NCI-H2196 treated with DMSO at 0.1 percent for 48 hours (cell line): Measurements from ENCODE around the gene NUP98.
"Not testable (repeated sequence)": the region's sequence is repeated elsewhere in the genome, so short reads cannot be mapped to it uniquely, and the experiment has no call there.

Source experiments
- DNase-seq: peaks from one replicate; lab custom pipeline; 2025; ENCODE audit not compliant: unreplicated experiment; lab: John Stamatoyannopoulos, UW

Gene NUP98

DNA sequence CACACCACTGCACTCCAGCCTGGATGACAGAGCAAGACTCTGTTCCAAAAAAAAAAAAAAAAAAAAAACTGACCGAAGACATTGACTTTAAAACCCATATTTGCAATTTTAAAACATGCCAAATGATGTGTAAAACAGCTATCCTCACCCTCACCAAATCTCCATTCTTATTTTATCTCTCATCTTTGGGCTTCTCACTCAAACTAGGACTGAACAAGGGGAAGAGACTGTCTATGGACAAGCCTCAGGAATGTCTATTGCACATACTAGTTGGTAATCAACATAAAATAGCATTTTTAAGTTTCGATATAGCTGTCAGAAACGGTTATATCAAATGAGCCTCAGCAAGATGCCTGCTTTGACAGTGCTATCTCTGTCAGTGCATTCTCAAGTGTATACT lies 118.3 kb downstream of the NUP98 start:
- no peak for DNase-seq

DNA sequence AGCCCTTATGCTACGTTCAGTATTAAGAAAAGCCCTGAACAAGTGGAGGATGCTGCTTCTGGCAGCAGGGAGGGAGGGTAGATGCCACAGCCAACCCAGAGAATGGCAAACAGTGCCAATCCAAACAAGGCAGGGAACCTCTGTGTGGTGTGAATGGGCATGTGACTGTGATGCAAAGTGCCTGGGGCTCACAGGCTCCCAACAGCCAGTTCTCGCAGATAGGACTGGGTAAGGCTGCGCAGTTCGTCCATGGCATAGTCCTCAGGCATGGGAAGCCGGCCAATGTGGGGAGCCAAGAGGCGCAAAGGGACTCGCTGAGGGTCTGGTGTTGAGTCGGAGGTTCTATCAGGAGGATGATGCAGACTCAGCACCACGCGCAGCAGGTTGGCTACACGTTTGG lies 121.4 kb downstream of the NUP98 start:
- DNase-seq = no peak

DNA sequence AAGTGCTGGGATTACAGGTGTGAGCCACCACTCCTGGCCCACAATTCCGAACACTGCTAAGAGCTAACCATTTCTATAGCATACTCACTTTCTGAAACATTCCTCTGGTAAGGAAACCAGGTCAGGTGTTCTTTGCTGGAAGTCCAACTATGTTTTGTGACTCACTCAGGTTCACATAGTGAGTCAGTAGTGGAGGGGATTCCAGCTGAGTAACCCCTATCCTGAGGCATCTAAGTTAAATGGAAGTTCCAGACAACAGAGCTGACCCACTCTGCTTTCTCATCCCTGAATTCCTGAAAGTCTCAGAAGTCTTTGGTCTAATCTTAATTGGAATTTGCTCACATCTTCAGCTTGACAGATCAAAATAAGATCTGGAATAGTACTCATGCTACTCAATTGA lies 123.2 kb downstream of the NUP98 start:
- DNase-seq = no peak

DNA sequence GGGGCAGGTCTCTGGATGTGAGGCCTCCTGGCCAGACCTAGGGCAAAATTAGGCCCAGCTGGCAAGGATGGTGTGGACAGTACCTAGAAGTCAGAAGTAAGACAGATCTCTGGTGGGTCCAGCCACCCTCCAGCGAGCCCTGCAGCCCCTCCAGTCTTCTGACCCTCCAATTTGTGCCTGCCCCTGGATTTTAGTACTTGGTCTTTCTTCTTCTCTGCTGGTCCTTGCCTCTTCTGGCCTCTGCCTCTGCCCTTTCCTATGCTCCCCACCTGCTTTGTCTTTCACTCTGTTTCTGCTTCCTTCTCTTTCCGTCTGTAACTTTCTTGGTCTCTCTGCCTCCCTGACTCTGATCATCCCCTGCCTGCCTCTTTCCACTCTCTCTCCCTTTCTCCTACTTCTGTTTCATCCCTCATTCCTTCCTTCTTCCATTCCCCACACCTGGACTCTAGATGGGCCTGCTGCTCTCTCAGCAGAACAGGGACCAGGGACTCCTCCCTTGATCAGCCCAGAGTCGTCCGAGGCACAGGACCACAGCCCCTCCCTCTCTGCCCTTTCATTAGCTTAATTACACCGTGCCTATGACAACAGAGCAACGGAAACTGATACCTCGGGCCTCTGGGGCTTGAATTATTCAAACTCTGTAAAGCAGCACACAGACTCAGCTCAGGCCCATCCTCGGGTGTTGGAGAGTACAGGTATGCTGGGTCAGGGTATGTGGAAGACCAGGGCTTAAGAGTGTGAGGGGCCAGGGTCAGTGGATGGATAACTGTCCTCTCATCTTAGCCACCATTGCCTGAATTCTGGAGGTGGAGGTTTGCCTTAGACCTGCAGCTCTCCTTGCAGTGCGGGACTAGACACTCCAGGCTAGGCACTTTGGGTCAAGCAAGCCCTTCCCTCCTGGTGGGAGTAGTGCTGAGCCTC lies 125.8 kb downstream of the NUP98 start, which contains the start of gene CHRNA10:
CHRNA10 (minus strand) TSS at position 51 of the 921 bp plus-strand sequence. CDS start 72 bp downstream, outside the sequence.
- no peak for DNase-seq

DNA sequence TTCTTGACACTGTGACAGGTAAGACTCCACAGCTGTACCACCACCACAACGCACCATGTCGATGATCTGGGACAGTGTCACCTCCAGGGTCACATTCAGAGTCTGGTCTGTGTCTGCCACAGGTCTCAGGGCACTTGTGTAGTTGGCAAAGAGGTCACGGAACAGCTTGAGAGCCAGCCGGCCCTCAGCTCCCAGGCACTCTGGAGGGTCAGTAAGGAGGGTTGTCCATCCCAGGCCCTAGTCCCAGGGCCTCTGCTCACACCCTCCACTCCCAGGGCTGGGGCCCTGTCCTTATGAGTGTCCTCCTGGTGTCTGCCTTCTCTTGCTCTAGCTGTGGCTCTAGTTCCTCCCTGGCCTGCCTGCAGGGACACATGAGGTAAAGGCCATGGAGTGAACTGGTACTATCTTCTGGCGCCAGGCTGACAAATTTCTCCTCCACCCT lies 127.6 kb downstream of the NUP98 start:
- no peak for DNase-seq

DNA sequence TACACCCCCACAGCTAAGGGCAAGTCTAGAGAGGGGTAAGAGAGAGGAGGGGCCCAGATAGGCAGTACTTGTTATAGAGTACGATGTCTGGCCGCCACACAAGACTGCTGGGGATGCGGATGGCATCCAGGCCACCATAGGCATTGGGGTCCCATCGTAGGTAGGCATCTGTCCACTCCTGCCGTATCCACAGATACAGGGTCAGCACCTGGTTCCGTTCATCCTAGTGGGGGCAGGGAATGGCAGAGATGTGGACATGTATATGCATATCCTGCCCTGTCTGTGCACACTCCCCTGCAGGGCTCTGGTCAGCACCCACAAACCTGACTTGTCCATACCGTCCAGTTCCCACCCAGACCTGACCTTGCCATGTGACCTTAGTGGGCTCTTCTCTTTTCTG lies 128.2 kb downstream of the NUP98 start:
- DNase-seq = no peak

DNA sequence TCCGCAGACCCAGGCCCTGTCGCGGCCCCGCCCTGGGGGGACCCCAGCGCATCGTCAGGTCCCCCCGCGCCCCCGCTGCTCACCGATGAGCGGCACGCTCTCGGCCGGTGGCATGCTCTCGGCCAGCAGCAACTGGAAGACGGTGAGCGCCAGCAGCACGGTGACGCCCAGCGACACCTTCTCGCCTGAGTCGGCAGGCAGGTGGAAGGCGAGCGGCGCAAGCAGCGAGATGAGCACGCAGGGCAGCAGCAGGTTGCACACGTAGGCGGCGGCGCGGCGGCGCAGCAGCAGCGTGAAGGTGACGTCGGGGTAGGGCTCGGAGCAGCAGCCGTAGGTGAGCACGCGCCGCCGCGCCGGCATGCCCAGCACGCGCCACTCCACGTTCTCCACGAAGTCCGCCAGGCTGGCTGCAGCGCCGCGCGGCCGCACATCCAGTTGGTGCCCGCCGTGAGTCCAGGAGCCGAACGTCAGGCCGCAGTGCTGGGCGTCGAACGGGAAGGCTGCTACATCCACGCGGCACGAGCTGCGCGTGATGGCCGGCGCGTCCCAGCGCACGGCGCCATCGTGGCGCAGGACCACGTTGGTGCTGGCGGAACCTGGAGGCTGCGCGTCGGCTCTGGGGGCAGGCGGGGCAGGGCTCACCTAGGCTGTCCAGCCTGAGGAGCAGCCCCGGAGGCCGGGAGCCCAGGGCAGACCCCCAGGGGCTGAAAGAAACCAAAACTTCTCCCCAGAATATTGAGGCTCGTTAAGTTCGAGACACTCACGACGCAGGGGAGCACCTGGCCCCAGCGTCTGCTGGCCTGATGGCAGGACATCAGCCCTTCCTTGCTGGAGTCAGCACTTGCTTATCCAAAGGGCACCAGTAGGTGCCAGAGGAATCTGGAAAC lies 130.0 kb downstream of the NUP98 start:
- no peak for DNase-seq

DNA sequence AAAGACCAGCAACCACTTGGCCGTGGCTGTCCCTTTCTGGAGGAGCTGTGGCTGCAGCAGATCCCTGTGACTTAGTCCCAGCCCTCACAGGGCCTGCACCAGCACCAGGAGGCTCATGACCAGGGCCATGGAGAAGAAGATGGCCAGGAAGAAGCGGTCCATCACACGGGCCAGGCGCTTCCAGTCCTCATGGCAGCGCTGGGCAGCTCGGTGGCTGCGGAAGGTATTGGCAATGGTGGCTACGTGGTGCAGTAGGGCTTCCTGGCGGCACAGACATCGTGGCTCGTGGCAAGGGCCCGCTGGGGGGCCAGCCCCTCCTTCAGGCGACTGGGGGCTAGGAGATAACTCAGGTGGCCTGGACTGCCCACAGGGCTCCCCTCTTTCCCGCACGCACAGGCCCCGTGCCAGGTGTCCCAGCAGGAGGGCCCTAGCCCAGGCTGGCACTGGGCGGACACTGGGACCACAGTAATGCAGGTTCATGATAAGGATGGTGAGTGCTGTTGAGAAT lies 131.3 kb downstream of the NUP98 start:
- no peak for DNase-seq

DNA sequence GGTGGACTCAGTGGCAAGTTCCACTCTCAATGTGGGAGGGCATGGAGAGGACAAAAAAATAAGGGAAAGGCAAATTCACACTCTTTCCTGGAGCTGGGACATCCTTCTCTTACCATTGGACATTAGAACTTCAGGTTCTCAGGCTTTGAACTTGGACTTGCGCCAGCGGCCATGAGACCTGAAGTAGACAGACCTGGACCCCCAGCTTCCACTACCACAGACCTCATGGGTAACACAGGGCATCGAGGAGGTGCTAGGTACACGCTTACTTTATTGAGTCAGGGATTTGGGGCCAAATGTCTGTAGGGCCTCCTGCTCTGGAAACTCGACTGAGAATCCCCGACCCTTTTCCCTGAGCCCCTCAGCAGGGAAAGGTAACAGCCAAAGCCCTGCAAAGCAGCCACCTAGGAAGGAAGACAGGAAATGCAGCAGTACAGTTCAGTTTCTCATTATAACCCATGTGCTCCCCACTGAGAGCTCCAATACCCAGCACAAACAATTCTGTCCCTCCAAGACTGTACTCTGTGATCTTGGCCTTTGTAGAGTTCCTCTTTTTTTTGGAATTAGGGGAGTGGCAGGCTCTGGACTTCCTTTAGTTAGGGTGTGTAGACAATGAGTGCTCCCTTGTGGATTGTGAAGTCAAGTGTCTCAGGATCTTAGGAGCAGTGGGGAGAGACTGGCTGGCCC lies 131.9 kb downstream of the NUP98 start:
- DNase-seq = no peak

DNA sequence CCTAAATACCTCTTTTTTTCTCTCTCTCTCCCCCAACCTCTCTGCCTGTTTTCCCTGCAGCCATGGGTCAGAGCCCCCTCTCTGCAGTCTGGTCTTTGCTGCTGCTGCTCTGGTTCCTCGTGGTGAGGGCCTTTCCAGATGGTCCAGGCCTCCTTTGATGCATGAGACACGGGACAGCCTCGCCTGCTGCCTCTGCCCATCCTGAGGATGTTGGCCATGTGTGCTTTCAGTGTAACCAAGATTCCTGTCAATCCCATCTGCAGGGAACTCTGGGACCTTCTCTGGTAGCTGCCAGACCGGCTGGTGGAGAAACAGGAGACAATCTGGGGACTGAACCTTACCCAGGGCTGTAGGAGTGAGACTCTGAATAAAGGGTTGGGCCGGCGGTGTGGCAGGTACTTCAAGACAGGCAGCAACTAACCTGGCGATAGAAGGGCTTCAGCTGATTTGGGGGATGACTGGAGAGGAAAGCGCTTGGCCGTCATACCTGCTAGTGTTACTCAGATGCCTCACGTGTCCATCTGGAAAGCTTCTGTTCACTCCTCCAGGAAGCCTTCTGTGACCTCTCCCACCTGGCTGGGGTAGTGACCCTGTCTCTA lies 133.2 kb downstream of the NUP98 start:
- DNase-seq = no peak

DNA sequence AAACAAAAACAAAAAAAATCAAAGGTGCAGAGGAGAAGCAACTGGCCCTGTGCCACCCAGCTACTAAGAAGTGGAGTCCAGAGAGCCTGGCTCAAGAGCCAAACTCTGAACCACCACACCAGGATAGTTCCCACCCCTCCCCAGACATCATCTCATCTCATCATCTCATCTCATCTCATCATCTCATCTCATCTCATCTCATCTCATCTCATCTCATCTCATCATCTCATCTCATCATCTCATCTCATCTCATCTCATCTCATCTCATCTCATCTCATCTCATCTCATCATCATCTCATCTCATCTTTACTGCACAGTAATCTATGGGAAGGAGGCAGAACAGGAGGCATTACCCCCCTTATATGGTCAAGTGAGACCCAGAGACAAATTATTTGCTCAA lies 134.5 kb downstream of the NUP98 start:
- no peak for DNase-seq

DNA sequence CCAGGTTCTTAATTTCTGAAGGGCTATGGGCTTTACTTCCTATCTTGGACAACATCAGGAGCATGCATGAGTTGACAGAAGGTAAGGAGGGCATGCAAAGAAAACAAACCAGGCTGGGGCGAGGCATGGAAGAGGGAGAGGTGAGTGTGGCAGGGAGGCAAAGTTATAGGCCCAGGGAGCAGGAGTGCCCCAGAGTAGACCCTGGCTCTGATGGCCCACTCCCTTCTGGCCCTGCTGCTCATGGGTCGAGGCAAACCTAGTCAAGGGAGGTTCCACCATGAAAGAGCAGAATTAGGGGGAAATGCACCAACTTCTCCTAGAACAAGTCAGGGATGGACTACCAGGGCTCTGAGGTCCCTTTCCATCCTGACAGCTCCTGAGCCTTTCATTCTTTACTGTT lies 136.4 kb downstream of the NUP98 start:
- DNase-seq = no peak

DNA sequence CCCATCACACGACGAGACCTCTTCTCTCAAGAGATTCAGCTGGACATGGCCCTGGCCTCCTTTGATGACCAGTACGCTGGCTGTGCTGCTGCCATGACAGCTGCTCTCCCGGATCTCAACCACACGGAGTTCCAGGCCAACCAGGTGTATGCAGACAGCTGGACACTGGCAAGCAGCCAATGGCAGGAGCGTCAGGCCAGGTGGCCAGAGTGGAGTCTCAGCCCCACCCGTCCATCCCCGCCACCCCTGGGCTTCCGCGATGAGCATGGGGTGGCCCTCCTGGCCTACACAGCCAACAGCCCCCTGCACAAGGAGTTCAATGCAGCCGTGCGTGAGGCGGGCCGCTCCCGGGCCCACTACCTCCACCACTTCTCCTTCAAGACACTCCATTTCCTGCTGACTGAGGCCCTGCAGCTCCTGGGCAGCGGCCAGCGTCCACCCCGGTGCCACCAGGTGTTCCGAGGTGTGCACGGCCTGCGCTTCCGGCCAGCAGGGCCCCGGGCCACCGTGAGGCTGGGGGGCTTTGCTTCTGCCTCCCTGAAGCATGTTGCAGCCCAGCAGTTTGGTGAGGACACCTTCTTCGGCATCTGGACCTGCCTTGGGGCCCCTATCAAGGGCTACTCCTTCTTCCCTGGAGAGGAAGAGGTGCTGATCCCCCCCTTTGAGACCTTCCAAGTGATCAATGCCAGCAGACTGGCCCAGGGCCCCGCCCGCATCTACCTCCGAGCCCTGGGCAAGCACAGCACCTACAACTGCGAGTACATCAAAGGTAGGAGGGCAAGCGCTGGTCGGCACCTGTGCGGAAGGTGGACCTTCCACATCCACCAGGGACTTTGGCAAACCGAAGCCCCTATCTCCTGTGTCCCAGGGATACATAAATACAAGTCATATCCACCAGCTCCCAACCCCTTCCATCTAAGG lies 137.5 kb downstream of the NUP98 start:
- DNase-seq = peak; percentile 35

DNA sequence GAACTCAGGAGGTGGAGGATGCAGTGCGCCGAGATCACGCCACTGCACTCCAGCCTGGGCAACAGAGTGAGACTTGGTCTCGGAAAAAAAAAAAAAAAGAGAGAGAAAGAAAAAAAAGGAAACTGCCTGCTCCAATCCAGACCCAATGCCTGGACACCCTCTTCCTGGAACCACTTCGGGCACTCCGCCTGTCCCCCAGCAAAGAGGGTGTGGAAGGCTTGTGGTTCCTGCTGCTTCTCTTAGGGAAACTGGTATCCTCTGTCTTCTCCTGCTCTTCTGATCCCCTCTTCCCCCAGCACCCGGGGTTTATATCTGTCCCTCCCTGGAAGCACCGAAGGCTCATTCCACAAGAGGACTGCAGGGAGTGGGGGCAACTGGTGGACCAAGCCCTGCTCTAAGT lies 139.1 kb downstream of the NUP98 start:
- no peak for DNase-seq

DNA sequence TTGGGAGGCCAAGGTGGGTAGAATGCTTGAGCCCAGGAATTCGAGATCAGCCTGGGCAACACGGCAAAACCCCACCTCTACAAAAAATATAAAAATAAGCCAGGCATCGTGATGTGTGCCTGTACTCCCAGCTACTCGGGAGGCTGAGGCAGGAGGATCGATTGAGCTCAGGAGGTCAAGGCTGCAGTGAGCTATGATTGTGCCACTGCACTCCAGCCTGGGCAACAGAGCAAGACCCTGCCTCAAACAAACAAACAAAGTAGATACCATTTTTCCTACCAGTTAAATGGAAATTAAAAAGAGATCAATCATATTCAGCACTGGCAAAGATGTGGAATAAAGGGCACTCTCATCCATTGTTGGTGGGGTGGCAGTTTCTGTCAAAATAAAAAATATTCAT lies 140.0 kb downstream of the NUP98 start:
- not testable (repeated sequence) for DNase-seq

DNA sequence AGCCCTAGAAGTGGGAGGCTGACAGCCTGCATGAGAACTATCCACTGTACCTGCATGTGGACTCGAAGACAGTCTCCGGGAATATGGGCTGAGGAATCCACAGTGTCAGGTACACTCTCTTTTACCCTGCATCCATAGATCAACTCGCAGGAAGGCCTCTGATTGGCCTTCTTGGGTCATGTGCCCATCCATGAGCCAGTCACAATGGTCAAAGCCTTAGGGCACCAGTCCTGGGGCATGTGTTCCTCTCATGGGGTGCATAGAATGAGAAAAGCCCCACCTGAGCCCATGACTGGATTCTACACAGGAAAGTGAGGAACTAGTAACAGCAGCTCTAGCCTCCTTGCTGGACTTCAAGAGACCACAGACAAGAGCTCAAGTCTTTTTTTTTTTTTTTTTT lies 141.8 kb downstream of the NUP98 start:
- DNase-seq = no peak

DNA sequence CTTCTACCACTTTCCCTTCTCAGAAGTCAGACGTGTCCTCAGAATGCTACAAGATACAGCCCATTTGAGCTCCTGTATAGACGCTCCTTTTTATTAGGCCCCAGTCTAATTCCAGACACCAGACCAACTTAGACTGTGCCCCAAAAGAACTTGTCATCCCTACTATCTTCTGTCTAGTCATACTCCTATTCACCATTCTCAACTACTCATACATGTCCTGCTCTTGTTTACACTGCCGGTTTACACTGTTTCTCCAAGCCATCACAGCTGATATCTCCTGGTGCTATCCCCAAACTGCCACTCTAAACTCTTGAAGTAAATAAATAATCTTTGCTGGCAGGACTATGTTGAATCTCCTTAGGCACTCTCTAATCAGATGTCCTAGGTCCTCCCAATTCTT lies 144.8 kb downstream of the NUP98 start:
- not testable (repeated sequence) for DNase-seq

DNA sequence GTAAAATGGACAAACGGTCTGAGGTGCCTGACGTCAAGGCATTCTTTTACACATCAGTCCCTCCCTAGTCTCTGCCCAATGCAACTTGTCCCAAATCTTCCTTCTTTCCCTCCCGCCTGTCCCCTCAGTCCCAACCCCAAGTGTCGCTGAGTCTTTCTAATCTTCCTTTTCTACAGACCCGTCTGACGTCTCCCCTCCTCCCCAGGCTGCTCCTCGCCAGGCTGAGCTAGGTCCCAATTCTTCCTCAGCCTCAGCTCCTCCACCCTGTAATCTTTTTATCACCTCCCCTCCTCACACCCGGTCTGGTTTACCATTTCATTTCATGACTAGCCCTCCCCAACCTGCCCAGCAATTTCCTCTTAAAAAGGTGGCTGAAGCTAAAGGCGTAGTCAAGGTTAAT lies 148.0 kb downstream of the NUP98 start:
- DNase-seq = not testable (repeated sequence)

DNA sequence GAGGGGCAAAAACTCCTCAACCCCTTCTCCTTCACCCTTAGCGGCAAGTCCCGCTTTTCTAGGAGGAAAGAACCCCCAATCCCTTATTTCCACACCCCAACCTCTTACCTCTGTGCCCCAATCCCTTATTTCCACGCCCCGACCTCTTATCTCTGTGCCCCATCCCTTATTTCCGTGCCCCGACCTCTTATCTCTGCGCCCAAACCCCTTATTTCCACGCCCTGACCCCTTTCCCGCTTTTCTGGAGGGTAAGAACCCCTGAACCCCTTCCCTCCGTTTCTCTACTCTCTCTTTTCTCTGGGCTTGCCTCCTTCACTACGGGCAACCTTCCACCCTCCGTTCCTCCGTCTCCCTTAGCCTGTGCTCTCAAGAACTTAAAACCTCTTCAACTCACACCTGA lies 148.5 kb downstream of the NUP98 start:
- DNase-seq = not testable (repeated sequence)

DNA sequence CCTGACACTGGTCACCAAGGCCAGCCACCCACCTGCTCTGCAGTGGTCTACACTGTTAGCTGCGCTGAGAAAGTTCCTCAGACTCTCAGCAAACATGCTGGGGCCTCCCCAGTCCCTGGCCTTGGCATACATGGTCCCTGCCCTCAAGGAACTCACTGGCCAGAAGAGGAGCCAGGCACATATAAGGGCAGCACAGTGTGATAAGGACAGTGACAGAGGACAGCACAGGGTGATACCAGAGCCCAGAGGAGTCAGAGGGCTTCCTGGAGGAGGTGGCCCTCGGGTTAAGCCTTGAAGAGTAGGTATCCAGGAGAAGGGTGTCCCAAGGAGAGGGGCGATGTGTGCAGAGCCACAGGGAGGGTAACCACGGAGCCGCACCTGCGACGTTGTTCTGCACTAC lies 151.8 kb downstream of the NUP98 start:
- DNase-seq = no peak
